Sciatic nerve (tissue), 2 donors: Measurements from ENCODE around the gene ADGRG3. TPM values are rescaled to one million over a fixed set of nuclear protein-coding genes. Genes with fewer than 3 reads are reported as not detected.

Source experiments
- ATAC-seq: fragments of 200-7000 bp; cut with Tn5 transposase; one replicate; pipeline ENCODE4 v1.9.1; 2020; ENCODE audit warnings: mild to moderate bottlenecking, moderate library complexity
- DNase-seq: peaks from one replicate; pipeline ENCODE4 v3.0.0-alpha.2; 2020; ENCODE audit warnings: low spot score
- intact Hi-C: fragments of 100-400 bp; cut with DNase I; formaldehyde crosslinking; loops from one replicate; pipeline ENCODE4 v1.14.2; 2022
- total RNA-seq: library from RNA; stranded (reverse); fragmentation: NEBNext Ultra II Directional; extraction: Animal tissue kit (Norgen Biotek cat#: 25700); gene quantifications from one replicate; pipeline ENCODE4 v1.2.1, GENCODE V29; 2021
- donor health status: DM: no; HTN: no; CAD: no.
- donor health status: DM: no; HTN: no; CAD: no.

ADGRG3 gene
- 4.6 TPM for total RNA-seq

GRCh38 chr16:57668263-57668571 is at the start of gene ADGRG3:
ADGRG3 (plus strand) TSS chr16:57668306; CDS start chr16:57668348, 42 bp downstream.
- ATAC-seq, result no peak
- intact Hi-C loops, result no loop called here

GRCh38 chr16:57619133-57619605 is 48.9 kb upstream of the ADGRG3 start:
- DNase-seq (no peak), ATAC-seq (no peak)
- intact Hi-C loops, result no loop called here

More at GRCh38 chr16:57668263-57668571, at the start of gene ADGRG3:
- no peak for DNase-seq

GRCh38 chr16:57619606-57620334 is 48.3 kb upstream of the ADGRG3 start:
- peak; percentile 43 for DNase-seq
- intact Hi-C loops, result no loop called here
- ATAC-seq, result no peak

GRCh38 chr16:57620335-57621231 is 47.5 kb upstream of the ADGRG3 start:
- intact Hi-C loops, result no loop called here
- ATAC-seq (no peak), DNase-seq (peak; percentile 47)

- ATAC-seq, result no peak
- intact Hi-C loops, result no loop called here
- no peak for DNase-seq
These were observed 46.4 kb upstream of the ADGRG3 start for GRCh38 chr16:57621521-57622271.

GRCh38 chr16:57622361-57623250 is 45.5 kb upstream of the ADGRG3 start:
- intact Hi-C loops, result no loop called here
- peak; percentile 28 for ATAC-seq
- DNase-seq, result no peak

- intact Hi-C loops, result no loop called here
- DNase-seq, result peak; percentile 83
These were observed 44.7 kb upstream of the ADGRG3 start for GRCh38 chr16:57623251-57624043.

GRCh38 chr16:57624044-57624688 is 43.9 kb upstream of the ADGRG3 start:
- intact Hi-C loops, result no loop called here
- DNase-seq (no peak), ATAC-seq (no peak)

More at GRCh38 chr16:57623251-57624043, 44.7 kb upstream of the ADGRG3 start:
- peak; percentile 62 for ATAC-seq

- DNase-seq (no peak), ATAC-seq (no peak)
- intact Hi-C loops, result no loop called here
These were observed 43.2 kb upstream of the ADGRG3 start for GRCh38 chr16:57624806-57625500.

GRCh38 chr16:57626420-57627170 is 41.5 kb upstream of the ADGRG3 start:
- DNase-seq, result no peak
- intact Hi-C loops, result no loop called here
- no peak for ATAC-seq

- DNase-seq (no peak), ATAC-seq (no peak)
- intact Hi-C loops, result no loop called here
These were observed 40.8 kb upstream of the ADGRG3 start for GRCh38 chr16:57627184-57627871.

- intact Hi-C loops, result no loop called here
- DNase-seq (peak; percentile 79), ATAC-seq (peak; percentile 80)
These were observed 39.9 kb upstream of the ADGRG3 start, which contains the start of gene ADGRG1 for GRCh38 chr16:57628008-57628781. ADGRG1 (plus strand) TSS chr16:57628630; CDS start chr16:57650288, 21,658 bp downstream.

- no peak for DNase-seq
These were observed 39.3 kb upstream of the ADGRG3 start for GRCh38 chr16:57628783-57629293.

More at GRCh38 chr16:57628783-57629293, 39.3 kb upstream of the ADGRG3 start:
- intact Hi-C loops, result no loop called here
- ATAC-seq, result no peak
